HepG2 (cell line): ENCODE data around the gene UCHL3. TPM values are rescaled to one million over a fixed set of nuclear protein-coding genes. Genes with fewer than 3 reads are reported as not detected.

Experiments used
- DPF2 ChIP-seq: sonication (generic); formaldehyde crosslinking; IDR thresholded peaks from 2 replicates; pipeline ENCODE4 v1.4.0; 2020; ENCODE audit warnings: mild to moderate bottlenecking, low read depth, missing genetic modification reagents, borderline replicate concordance
- ERF ChIP-seq: IDR thresholded peaks from 2 replicates; pipeline ENCODE4 v1.6.1; 2018; ENCODE audit warnings: missing biosample characterization, missing genetic modification reagents
- FOSL1 ChIP-seq: sonication (generic); formaldehyde crosslinking; IDR thresholded peaks from 2 replicates; pipeline ENCODE4 v1.9.0; 2021; ENCODE audit warnings: missing genetic modification reagents, borderline replicate concordance
- HMGA1 ChIP-seq: sonication (generic); formaldehyde crosslinking; conservative IDR thresholded peaks from 2 replicates; pipeline ENCODE4 v1.4.0; 2020; ENCODE audit warnings: missing genetic modification reagents
- MXD4 ChIP-seq: IDR thresholded peaks from 2 replicates; pipeline ENCODE4 v1.6.1; 2016; ENCODE audit warnings: mild to moderate bottlenecking, missing biosample characterization, missing genetic modification reagents
- MZF1 ChIP-seq: sonication (generic); formaldehyde crosslinking; IDR thresholded peaks from 2 replicates; pipeline ENCODE4 v1.8.1; 2023; ENCODE audit warnings: mild to moderate bottlenecking, missing genetic modification reagents, borderline replicate concordance
- PAF1 ChIP-seq: IDR thresholded peaks from 2 replicates; pipeline ENCODE4 v1.6.1; 2016; ENCODE audit warnings: missing genetic modification reagents, missing compliant biosample characterization
- SIX4 ChIP-seq: sonication (generic); formaldehyde crosslinking; IDR thresholded peaks from 2 replicates; pipeline ENCODE4 v1.4.0; 2020; ENCODE audit warnings: missing genetic modification reagents
- SP1 ChIP-seq, 2 experiments: fragments of 450-650 bp in 1 of 2; sonication (generic) in 1 of 2; formaldehyde crosslinking in 1 of 2; IDR thresholded peaks; 2 replicates each; pipeline versions ENCODE4 v1.4.0 to v1.6.1; 2016 to 2020; ENCODE audit warnings: missing genetic modification reagents in 1 of 2
- TBL1XR1 ChIP-seq: fragments of 150-350 bp; IDR thresholded peaks from 2 replicates; pipeline ENCODE4 v1.6.1; 2014; ENCODE audit warnings: borderline replicate concordance, low read length; ENCODE audit not compliant: partially characterized antibody
- ZFAT ChIP-seq: sonication (generic); formaldehyde crosslinking; conservative IDR thresholded peaks from 2 replicates; pipeline ENCODE4 v1.8.1; 2023; ENCODE audit warnings: missing genetic modification reagents, inconsistent platforms
- ZFYVE20 ChIP-seq: sonication (generic); formaldehyde crosslinking; IDR thresholded peaks from 2 replicates; pipeline ENCODE4 v1.8.0; 2023; ENCODE audit warnings: low read depth, mild to moderate bottlenecking, moderate library complexity, missing genetic modification reagents, borderline replicate concordance
- ZNF7 ChIP-seq: IDR thresholded peaks from 2 replicates; pipeline ENCODE4 v1.6.1; 2016; ENCODE audit warnings: missing biosample characterization, missing genetic modification reagents
- polyA plus RNA-seq, 8 experiments: library from polyadenylated mRNA; depleted of rRNA in 3 of 8; stranded (reverse) in 7 of 8; unstranded in 1 of 8; fragments of >200 nt; fragmentation: Illumina TruSeq in 4 of 8; extraction: Trizol in 4 of 8; gene quantifications; 2 replicates each; pipeline versions ENCODE4 v1.2.1 to v1.2.3, GENCODE V29; 2011 to 2016; ENCODE audit warnings: low read depth in 4 of 8, missing spikeins in 1 of 8, mixed read lengths in 1 of 8; ENCODE audit not compliant: insufficient read depth in 1 of 8
- total RNA-seq, 5 experiments: library from RNA; depleted of rRNA; stranded (reverse); fragments of >200 nt; fragmentation: Illumina TruSeq; extraction: Trizol; gene quantifications; 2 replicates each; pipeline ENCODE4 v1.2.3, GENCODE V29; 2016; ENCODE audit warnings: low read depth in 1 of 5
- TF ChIP-seq, protein P1 (sequence below): IDR thresholded peaks from 2 replicates; pipeline ENCODE4 v1.6.1; 2012; ENCODE audit warnings: inconsistent platforms
- TF ChIP-seq, protein P2 (sequence below): IDR thresholded peaks from 2 replicates; pipeline ENCODE4 v1.6.1; 2016; ENCODE audit warnings: missing compliant biosample characterization, missing genetic modification reagents, borderline replicate concordance
- TF ChIP-seq, protein P3 (sequence below): IDR thresholded peaks from 2 replicates; pipeline ENCODE4 v1.6.1; 2016; ENCODE audit warnings: missing genetic modification reagents, missing compliant biosample characterization
- TF ChIP-seq, protein P4 (sequence below): sonication (generic); formaldehyde crosslinking; IDR thresholded peaks from 2 replicates; pipeline ENCODE4 v1.5.0; 2020; ENCODE audit warnings: mild to moderate bottlenecking, missing genetic modification reagents
- TF ChIP-seq, protein P5 (sequence below): sonication (generic); formaldehyde crosslinking; IDR thresholded peaks from 2 replicates; pipeline ENCODE4 v1.4.0; 2020; ENCODE audit warnings: missing genetic modification reagents
- TF ChIP-seq, protein P6 (sequence below): sonication (generic); formaldehyde crosslinking; IDR thresholded peaks from 2 replicates; pipeline ENCODE4 v1.5.1; 2020; ENCODE audit warnings: missing genetic modification reagents, mild to moderate bottlenecking, borderline replicate concordance

UCHL3 gene
- total and polyA plus RNA-seq, 2 of the 13 experiments (the other 11 are each of a cell fraction or from before 2014, with no cell fraction given), result 36.2 to 93.3 TPM

DNA sequence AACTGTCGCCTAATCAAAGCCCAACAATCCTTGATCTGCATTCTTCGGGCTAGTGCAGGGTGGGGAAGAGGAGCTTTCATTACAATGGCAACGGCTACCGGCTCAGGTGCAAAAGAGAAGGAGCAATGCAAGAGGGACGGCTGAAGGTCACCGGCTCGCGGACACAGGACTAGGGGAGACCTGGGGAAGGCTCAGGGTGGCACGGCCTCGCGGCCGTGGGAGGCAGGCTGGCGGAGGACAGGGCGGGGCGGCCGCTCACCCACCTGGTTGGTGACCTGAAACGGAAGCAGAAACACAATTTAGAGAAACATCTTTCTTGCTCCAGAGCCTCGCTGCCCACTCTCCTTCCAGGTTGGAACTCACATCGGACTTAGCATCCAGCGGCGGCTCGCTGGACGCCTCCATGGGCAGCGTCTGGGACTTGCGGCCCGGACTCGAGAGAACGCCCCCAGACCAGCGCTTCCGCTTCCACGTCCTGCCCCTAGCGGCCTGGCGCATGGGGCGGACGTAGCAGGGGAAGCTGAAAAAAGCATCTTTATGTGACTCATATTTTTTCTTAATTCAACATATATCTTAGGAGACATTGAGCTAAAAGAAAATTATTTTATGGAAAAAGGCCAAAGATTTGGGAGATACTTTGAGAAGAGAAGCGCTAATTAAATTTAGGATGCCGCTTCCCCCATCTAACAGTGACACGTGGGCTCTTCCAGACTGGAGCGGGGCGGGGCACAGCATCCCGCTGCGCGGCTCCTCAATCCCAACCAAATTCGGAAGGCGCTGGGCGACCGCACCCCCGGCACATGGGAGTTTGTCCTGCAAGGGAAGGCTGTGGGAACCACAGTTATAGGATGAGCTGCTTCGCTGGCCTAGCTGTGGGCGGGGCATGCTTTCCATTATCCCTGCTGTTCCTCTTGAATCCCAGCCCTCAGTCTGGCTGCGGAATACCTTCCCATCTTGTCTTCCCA, 11.9 kb upstream of the UCHL3 start, which contains the start of gene COMMD6 (continued):
- TF ChIP-seq MZF1 (CRISPR knock-in tag), result no peak
- TF ChIP-seq, protein P1, sequence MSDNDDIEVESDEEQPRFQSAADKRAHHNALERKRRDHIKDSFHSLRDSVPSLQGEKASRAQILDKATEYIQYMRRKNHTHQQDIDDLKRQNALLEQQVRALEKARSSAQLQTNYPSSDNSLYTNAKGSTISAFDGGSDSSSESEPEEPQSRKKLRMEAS, result peak; percentile 77
- TF ChIP-seq, protein P2, sequence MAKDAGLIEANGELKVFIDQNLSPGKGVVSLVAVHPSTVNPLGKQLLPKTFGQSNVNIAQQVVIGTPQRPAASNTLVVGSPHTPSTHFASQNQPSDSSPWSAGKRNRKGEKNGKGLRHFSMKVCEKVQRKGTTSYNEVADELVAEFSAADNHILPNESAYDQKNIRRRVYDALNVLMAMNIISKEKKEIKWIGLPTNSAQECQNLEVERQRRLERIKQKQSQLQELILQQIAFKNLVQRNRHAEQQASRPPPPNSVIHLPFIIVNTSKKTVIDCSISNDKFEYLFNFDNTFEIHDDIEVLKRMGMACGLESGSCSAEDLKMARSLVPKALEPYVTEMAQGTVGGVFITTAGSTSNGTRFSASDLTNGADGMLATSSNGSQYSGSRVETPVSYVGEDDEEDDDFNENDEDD (CRISPR knock-in tag), result peak; percentile 63
- TF ChIP-seq PAF1, result no peak
- TF ChIP-seq ZNF7 (CRISPR knock-in tag), result peak; percentile 20; the same call in 1 of the 2 replicates
- TF ChIP-seq SIX4, result no peak
- TF ChIP-seq, protein P3, sequence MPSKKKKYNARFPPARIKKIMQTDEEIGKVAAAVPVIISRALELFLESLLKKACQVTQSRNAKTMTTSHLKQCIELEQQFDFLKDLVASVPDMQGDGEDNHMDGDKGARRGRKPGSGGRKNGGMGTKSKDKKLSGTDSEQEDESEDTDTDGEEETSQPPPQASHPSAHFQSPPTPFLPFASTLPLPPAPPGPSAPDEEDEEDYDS (CRISPR knock-in tag), result peak; percentile 73; the same call in 1 of the 2 replicates
- TF ChIP-seq SP1 (IDR thresholded peaks at IDR 0.05), result no peak
- TF ChIP-seq SP1 (CRISPR knock-in tag; IDR thresholded peaks at IDR 0.05), result peak; percentile 32; the same call in 1 of the 2 replicates
- TF ChIP-seq, protein P4, sequence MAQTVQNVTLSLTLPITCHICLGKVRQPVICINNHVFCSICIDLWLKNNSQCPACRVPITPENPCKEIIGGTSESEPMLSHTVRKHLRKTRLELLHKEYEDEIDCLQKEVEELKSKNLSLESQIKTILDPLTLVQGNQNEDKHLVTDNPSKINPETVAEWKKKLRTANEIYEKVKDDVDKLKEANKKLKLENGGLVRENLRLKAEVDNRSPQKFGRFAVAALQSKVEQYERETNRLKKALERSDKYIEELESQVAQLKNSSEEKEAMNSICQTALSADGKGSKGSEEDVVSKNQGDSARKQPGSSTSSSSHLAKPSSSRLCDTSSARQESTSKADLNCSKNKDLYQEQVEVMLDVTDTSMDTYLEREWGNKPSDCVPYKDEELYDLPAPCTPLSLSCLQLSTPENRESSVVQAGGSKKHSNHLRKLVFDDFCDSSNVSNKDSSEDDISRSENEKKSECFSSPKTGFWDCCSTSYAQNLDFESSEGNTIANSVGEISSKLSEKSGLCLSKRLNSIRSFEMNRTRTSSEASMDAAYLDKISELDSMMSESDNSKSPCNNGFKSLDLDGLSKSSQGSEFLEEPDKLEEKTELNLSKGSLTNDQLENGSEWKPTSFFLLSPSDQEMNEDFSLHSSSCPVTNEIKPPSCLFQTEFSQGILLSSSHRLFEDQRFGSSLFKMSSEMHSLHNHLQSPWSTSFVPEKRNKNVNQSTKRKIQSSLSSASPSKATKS (CRISPR knock-in tag), result no peak
- TF ChIP-seq DPF2 (CRISPR knock-in tag), result no peak
- no peak for TF ChIP-seq TBL1XR1
- TF ChIP-seq, protein P5, sequence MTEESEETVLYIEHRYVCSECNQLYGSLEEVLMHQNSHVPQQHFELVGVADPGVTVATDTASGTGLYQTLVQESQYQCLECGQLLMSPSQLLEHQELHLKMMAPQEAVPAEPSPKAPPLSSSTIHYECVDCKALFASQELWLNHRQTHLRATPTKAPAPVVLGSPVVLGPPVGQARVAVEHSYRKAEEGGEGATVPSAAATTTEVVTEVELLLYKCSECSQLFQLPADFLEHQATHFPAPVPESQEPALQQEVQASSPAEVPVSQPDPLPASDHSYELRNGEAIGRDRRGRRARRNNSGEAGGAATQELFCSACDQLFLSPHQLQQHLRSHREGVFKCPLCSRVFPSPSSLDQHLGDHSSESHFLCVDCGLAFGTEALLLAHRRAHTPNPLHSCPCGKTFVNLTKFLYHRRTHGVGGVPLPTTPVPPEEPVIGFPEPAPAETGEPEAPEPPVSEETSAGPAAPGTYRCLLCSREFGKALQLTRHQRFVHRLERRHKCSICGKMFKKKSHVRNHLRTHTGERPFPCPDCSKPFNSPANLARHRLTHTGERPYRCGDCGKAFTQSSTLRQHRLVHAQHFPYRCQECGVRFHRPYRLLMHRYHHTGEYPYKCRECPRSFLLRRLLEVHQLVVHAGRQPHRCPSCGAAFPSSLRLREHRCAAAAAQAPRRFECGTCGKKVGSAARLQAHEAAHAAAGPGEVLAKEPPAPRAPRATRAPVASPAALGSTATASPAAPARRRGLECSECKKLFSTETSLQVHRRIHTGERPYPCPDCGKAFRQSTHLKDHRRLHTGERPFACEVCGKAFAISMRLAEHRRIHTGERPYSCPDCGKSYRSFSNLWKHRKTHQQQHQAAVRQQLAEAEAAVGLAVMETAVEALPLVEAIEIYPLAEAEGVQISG (CRISPR knock-in tag), result peak; percentile 78
- TF ChIP-seq ZFYVE20 (CRISPR knock-in tag), result no peak
- no peak; the same call in 1 of the 2 replicates for TF ChIP-seq MXD4 (CRISPR knock-in tag)
- no peak for TF ChIP-seq FOSL1
- TF ChIP-seq, protein P6, sequence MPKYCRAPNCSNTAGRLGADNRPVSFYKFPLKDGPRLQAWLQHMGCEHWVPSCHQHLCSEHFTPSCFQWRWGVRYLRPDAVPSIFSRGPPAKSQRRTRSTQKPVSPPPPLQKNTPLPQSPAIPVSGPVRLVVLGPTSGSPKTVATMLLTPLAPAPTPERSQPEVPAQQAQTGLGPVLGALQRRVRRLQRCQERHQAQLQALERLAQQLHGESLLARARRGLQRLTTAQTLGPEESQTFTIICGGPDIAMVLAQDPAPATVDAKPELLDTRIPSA (CRISPR knock-in tag), result no peak
- TF ChIP-seq ZFAT, result no peak
- no peak for TF ChIP-seq HMGA1 (CRISPR knock-in tag)
- TF ChIP-seq ERF (CRISPR knock-in tag), result peak; percentile 73
